Muscle of back (tissue), 11 donors: ENCODE data around the gene SMU1. TPM values are rescaled to one million over a fixed set of nuclear protein-coding genes. Genes with fewer than 3 reads are reported as not detected.
A peak's percentile ranks its signal among the peaks of the same experiment; 100 is the strongest.
"Not testable (repeated sequence)": the region's sequence is repeated elsewhere in the genome, so short reads cannot be mapped to it uniquely, and the experiment has no call there.

Source experiments
- DNase-seq, 3 donors: peaks; one replicate each; pipeline versions ENCODE4 v3.0.0 to v3.0.0-alpha.2; 2013
- polyA plus RNA-seq, 10 donors: library from polyadenylated mRNA; unstranded; fragments of 120-200 nt; gene quantifications; one replicate each; pipeline ENCODE4 v1.2.1, GENCODE V29; 2013; ENCODE audit not compliant: insufficient read length in 10 of 10

Gene SMU1
- polyA plus RNA-seq, 10 donors: 15.1 to 21.6 (median 18.8) TPM

DNA sequence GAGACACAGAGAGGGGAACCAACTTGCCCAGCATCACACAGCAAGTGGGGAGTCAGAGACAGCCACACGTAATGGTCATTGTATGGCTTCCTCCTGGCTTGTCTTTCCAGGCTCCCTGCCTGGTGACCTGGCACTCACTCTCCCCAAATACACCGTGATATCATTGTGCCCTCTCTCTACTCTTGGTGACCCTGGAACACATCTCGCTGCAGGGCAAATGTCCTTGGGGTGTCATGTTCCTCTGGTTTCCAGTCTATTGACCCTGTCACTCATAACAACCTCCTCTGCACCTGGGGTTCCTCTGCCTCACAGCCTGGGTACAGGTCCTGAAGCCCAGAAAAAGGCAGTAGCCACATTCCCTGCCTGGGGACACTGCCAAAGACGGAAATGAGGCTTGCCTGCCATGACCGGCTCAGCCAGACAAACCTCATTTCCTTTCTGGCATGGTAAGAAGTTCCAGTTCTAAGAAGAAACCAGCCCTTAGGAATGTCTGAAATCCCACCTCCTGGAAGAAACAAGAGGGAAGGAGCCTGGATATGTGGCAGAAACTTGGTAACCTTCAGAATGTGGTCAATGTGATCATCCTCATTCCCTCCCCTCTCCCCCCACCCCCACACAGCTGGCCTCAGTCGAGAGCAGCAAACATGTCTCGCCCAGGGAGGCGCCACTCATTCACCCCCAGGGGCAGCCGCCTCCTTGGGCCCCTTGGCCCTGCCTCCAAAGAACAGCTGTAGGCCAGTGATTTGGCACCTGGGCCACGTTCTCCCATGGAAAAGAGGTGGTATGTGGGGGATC lies 30.6 kb upstream of the SMU1 start:
- peak; percentile 65 to 91 (median 81) for DNase-seq

DNA sequence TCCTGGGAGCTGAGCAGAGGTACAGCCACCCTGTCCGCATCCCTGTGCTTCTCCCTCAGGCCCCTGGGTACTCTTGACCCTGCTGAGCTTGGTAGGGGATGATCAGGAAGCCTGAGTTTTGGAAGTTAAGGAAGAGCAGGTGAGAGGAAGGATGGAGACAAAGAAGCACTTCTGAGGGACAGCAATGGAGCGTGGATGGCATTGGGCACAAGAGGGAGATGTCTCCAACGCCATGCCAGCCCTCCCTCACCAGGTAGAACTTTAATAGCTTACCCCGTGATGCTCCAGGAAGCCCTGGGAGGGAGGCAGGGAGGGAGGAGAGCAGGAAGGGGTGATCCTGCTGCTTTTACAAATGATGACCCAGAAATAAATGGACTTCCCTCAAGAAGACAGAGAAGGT lies 29.9 kb upstream of the SMU1 start:
- DNase-seq: no peak

DNA sequence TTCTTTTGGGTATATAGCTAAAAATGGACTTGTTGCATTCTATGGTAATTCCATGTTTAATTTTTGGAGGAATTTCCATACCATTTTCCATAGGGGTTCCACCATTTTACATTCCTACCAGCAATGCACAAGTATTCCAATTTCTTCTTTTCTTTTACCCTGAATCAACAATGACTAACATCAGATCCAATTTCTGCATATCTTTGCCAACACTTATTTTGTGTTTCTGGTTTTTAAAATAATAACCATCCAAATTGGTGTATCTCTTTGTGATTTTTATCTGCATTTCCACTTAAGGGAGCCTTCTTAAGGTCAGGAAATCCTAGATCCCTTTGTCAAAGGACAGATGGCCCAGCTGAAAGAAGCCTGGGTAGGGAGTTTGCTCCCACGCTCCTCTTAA lies 29.5 kb upstream of the SMU1 start:
- no peak for DNase-seq

- no peak for DNase-seq
These were observed 29.0 kb upstream of the SMU1 start for GRCh38 chr9:33105504-33105903.

DNA sequence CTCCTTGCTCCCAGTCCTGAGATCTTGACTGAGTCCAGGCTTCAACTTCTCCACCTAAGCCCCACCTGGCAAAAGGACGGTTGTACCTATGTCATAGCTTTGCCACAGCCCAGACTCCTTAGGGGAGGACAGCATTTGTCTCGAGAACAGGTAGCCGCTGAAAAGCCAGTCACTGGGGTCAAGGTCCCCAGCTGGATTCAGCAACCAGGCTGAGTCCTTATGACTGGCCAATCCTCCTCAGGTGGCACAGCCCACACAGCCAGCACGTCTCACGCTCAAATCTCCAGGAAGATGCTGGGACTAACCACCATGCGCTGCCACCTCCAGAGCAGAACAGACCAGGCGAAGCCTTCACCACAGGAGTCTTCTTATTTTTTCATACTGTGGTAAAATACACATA lies 27.9 kb upstream of the SMU1 start:
- no peak for DNase-seq

DNA sequence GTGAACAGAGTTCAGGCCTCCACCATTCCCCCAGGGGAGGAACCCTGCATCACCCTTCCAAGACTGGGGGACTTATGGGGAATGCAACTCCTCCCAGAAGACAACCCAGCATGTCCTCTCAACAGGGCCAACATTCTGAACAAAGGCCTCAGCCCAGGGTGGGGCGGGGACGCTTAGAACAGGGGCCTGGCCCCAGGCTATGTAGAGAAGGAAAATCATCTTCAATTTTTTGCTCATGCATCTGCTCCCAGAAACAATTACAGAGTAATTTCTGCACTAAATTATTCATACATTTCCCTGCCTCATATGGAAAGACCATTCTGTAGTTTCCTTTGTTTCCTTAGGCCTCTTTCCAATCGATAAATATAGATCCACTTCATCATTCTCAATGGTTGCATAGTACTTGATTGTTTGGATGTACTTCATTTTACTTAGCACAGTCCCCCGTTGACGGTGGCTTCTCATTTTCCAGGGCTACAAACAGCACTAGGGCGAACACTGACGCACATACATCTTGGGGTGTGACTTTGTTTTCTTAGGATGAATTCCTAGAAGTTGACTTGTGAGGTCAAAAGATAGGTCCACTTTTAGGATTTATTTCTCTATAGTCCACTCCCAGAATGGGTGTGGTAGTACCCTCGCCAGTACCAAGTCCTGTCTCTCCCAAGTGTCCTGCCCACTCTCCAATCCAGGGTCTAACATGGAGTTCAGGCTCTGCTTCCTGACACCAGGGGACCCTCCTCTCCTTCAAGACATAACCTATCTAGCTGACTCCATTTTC lies 27.2 kb upstream of the SMU1 start:
- DNase-seq: no peak

DNA sequence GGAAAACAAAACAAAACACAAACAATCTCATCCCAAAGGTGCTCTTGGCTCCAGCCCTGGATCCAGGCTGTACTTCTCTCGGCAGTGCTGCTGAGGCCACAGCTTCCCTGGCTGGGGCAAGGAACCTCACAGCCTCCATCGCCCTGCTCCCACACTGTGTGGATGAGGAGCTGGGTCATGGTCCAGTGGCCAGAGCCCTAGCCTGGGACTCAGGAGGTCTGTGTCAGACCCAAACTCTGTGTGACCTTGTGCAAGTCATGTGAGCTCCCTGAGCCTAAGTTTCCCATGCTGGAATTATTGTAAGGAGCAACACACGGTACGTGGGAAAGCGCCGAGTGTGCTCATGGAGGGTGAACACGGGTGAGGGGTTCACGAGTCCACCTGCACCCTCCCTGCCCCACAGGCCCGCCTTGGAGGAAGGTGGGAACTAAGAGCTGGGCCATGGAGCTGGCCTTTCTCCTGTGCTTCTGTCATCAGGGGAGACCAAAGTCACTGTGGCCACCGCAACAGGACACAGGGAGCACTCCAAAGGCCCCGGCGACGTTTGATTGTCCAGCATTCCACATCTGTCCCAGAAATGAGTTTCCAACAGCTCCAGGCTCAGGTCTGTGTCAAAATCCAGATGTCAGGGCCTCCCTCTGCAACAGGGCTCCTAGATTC lies 26.2 kb upstream of the SMU1 start:
- DNase-seq: no peak

GRCh38 chr9:33101104-33101951 lies 24.9 kb upstream of the SMU1 start:
- DNase-seq: peak in 1 of 3 donors; percentile 78

DNA sequence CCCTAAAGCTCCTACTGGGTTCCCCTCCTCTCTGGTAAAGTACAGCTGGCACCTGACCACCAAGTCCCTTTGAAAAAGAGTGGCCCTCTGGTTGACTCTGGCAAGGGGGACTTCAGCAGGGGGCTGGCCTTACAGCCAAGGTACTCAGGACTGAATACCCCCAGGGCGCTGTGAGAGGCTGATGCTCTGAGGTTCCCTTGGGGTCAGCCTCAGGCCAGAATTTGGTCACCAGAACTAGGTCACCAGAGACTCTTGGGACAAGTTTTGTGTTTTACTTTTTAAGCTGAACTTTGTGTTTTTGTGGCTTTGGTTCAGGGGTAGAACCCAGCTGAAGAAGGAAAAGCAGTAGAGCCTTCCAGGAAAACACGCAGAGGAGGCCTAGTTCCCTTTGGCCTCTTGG lies 23.3 kb upstream of the SMU1 start:
- no peak for DNase-seq

- no peak for DNase-seq
These were observed 20.7 kb upstream of the SMU1 start for GRCh38 chr9:33097192-33097591.

DNA sequence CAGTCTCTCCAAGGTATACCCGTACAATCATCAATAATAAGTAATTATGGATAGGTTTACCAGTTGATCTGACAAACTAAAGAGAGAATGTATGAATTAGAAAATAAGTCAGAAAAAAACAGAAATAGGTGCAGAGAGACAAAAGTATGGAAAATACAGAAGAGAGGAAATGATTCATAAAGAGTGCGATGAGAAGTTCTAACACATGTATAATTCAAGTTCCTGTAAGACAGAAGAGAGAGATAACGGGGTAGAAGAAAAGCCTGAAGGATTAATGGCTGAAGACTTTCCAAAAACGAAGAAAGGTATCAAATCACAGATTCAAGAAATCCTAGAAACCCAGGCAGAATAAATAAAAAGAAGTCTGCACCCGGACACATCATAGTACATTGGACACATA lies 16.2 kb upstream of the SMU1 start:
- DNase-seq: no peak

DNA sequence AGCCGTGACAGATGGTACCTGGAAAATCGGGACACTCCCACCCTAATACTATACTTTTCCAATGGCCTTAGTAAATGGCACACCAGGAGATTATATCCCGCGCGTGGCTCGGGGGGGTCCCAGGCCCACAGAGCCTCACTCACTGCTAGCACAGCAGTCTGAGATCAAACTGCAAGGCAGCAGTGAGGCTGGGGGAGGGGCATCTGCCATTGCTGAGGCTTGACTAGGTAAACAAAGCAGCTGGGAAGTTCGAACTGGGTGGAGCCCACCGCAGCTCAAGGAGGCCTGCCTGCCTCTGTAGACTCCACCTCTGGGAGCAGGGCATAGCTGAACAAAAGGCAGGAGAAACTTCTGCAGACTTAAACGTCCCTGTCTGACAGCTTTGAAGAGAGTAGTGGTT lies 9.2 kb upstream of the SMU1 start:
- DNase-seq: not testable (repeated sequence)

DNA sequence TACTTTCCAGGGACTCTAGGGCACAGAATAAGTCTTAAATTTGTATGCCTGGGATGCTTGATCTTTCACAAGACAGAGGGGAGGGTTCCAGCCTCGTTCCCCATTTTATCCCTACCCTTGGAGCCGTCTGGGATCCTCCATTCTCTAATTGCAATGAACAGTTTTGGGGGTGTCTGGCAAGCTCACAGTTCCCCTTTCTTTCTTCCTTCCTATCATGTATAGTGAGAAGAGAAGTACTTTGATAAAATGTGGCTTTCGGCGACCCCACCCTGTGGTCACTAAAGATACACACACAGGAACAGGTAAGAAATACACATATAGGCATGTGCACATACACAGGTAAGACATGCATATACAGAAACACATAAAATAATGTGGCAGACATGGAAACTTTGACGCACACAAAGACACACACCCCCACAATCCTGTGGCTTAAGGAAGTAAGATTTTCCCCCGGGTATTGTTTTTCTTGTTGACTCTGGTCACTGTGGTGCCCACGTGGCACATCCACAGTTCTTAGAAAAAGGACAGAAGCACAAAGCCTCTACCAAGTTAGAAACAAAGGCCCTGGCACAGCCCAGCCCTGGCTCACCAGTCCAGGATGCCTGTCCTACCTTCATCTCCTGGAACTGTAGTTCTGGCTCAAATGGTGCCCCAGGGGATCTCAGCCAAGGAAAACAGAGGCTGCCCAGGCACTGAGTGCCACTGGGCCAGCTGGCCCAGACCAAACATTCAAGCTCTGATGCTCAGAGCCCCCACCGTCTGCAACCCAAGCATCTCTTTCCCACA lies 6.3 kb upstream of the SMU1 start:
- DNase-seq: no peak

- no peak for DNase-seq
These were observed 5.7 kb upstream of the SMU1 start for GRCh38 chr9:33082128-33082527.

GRCh38 chr9:33081128-33081851 lies 4.8 kb upstream of the SMU1 start:
- DNase-seq: peak; percentile 85 to 93 (median 87)

DNA sequence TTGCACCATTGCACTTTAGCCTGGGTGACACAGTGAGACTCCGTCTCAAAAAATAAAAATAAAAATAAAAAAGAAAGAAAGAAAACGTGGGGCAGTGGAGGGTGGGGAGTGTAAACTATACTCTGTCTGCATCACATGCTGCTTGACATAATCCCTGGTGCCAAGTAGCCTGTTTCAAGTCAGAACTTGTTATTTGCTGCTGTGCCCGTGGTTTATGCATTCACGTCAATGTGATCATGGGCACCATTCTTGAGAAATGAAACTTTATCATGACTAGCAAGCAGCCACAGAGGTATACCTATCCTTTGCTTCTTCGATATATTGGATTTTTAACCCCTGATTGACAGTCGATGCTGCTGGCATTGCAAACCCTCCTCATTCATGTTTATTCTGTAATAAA lies 4.1 kb upstream of the SMU1 start:
- DNase-seq: no peak

DNA sequence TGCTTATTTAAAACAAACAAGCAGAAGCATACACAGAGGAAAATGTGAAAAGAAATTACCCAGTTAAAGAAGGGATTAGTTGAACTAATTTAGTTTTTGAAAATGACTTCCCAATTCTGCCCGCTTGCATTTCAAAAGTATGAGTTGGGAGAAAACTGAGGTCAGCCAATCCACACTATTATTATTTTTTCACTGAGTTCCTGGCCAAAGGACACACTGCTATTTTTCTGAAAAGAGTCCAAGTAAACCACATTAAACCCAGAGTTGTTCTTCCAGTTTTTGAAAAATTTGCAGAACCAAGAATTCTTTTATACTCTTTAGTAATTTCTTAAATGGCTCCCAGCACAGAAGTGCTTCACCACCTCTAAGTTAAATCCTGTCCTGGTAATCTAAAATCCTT lies 7.5 kb downstream of the SMU1 start:
- DNase-seq: no peak

DNA sequence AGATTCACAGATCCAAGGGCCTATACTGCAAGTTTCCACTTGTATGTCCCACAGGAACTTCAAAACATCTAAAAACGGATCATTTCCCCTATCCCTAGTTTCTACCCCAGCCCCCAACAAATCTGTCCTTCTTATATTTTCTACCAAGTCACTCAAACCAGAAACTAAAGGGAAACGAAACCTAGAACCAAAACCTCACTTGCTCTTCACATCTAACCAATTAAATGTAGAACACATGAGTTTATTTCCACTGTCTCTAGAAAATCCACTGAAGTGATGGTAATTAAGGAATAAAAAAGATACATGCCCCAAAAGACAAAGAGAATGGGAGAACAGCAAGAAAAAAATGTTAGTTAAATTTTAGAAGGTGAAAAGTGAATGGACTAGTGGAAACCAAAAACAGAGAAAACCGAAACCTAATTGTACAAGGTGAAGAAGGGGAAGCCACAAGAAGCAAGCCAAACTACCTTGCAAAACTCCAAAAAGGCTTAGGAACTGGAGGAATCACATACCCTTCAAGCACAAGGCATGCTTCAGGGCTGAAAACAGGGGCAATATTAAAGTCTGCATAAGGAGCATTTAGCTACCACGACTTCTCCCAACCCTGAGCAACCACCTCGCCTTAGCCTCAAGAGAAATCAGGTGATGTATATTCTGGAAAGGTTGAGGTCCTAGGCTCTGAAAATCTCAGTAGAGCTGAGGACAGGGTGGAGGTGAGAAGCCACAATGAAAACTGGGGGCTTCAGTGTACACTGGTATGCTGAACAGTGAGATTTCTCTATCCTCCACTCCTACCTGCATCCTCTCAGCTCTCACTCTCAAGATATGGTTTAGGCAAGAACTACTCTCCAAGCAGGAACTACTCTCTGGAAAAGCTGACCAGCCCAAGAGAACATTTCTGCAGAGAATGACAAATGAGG lies 11.1 kb downstream of the SMU1 start:
- no peak for DNase-seq

GRCh38 chr9:33051144-33051543 lies 25.3 kb downstream of the SMU1 start:
- no peak for DNase-seq
